AG09319 (cell line): ENCODE results near the gene AMZ1.
A peak's percentile ranks its signal among the peaks of the same experiment; 100 is the strongest.

Experiments used
- DNase-seq: peaks from one replicate; pipeline ENCODE4 v3.0.0-alpha.2; 2010; ENCODE audit warnings: low read depth; ENCODE audit errors: extremely low read depth
- TF ChIP-seq, protein P1 (sequence below): IDR thresholded peaks from 2 replicates; pipeline ENCODE4 v1.5.1; 2011; ENCODE audit warnings: low read depth, mild to moderate bottlenecking, inconsistent platforms, low read length, moderate library complexity

AMZ1 gene

DNA sequence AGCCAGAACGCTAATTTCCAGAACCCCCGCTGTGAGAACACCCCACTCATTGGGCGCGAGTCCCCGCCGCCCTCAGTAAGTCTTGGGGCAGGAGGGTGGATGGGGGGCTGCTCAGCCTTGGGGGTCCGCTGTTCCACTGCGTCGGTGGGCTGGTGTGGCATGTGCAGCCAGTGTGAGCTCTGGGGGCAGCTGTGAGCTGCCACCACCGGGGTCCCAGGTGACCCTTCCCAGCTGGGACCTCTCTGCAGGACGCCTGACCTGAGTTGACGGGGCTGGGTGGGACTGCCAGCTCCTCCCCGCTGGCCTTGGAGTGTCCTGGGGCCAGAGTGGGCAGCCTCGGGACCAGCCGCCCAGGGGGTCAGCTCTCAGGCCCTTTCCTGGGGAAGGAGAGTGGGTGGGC lies 29.1 kb upstream of the AMZ1 start:
- DNase-seq, result no peak
- TF ChIP-seq, protein P1, sequence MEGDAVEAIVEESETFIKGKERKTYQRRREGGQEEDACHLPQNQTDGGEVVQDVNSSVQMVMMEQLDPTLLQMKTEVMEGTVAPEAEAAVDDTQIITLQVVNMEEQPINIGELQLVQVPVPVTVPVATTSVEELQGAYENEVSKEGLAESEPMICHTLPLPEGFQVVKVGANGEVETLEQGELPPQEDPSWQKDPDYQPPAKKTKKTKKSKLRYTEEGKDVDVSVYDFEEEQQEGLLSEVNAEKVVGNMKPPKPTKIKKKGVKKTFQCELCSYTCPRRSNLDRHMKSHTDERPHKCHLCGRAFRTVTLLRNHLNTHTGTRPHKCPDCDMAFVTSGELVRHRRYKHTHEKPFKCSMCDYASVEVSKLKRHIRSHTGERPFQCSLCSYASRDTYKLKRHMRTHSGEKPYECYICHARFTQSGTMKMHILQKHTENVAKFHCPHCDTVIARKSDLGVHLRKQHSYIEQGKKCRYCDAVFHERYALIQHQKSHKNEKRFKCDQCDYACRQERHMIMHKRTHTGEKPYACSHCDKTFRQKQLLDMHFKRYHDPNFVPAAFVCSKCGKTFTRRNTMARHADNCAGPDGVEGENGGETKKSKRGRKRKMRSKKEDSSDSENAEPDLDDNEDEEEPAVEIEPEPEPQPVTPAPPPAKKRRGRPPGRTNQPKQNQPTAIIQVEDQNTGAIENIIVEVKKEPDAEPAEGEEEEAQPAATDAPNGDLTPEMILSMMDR, result no peak

DNA sequence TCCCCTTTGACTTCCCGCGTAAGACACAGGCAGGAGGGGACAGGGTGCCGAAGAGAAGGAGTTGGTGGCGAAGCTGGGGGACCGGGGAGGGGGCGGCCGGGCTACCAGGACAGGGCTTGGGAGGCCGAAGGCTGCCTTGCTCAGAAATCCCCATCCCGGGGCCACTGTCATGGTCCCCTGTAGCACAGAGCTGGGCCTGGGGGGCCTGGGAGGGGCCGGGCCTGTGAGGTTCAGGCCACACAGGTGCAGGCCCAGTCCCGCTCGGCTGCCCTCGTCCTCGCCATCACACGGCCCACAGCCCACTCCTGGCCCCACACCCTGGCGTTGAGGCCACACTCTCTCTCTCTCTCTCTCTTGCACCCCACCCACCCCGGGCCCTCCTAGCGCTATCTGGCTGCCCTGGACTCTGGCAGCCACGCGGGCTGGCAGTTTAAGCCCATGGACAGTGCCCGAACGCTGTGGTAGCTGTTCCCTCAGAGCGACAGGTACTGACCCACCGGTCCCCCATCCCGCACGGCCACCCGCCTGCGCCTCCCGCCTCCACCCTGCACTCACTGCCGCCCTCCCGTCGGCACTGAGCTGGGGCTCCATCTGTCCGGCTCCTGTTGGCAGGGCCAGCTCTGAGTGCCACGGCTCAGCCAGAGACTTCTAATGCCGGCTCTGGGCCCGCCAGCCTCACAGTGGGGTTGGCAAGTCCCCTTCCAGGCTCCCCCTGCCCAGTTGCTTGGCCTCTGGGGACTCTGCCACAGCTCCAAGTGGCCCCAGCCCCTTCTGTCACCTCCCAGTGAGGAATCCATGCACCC lies 28.2 kb upstream of the AMZ1 start:
- TF ChIP-seq, protein P1, result no peak
- DNase-seq, result no peak

GRCh38 chr7:2660359-2661095 lies 27.5 kb upstream of the AMZ1 start:
- no peak for DNase-seq
- TF ChIP-seq, protein P1, result peak; percentile 38

GRCh38 chr7:2661096-2661449 lies 26.9 kb upstream of the AMZ1 start:
- no peak for DNase-seq

DNA sequence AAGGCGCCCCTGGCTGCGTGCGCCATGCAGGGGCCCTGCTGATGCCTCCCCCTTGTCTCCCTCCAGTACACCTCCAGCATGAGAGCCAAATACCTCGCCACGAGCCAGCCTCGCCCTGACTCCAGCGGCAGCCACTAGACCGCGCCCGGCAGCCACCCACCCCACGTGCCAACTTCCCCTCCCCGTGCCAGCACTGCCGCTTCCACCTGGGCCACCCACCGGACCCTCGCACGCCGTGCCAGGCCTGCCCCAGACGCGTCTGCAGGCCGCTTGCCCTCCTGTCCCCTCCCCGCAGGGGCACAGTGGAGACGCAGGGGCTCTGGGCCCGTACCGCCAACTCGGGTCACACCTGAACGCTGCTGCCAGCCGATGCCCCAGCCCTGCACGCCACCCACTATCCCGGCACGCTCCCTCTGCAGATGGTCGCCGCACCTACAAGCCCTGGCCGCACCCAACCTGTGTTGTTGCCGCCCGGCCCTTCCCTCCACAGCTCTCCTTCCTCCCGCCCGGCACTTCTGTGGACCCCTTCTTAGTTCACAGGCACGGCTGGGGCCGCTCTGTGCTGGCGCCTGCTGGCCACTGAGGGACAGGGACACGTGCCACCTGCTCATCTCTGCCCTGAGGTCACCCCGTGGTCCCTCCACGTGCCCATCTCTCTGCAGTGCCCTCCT lies 26.3 kb upstream of the AMZ1 start:
- TF ChIP-seq, protein P1, result no peak; the same call in 1 of the 2 replicates
- no peak for DNase-seq

More at GRCh38 chr7:2661096-2661449, 26.9 kb upstream of the AMZ1 start:
- TF ChIP-seq, protein P1, result no peak

- DNase-seq, result no peak
- TF ChIP-seq, protein P1, result no peak
Measured at GRCh38 chr7:2662273-2663120, 25.5 kb upstream of the AMZ1 start.
